ENCODE data around the gene ERAS. TPM values are rescaled to one million over a fixed set of nuclear protein-coding genes. Genes with fewer than 3 reads are reported as not detected.

Gene ERAS
- total RNA-seq, 2 experiments from 2014 or later: not detected

DNA sequence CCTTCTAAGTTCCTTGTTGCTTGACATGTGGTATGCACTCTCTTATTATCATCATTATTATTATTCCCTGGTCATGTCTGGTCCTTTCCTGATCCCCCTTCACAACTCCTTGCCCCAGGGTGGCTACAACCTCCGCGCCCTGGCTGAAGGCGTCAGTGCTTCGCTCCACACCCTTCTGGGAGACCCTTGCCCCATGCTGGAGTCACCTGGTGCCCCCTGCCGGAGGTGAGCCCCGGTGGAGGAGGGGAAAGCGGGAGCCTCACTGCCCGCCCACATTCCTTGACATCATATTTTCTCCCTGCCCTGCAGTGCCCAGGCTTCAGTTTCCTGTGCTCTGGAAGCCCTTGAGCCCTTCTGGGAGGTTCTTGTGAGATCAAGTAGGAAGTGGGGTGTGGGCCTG, 11.0 kb upstream of the ERAS start:
- TF ChIP-seq, protein P1, sequence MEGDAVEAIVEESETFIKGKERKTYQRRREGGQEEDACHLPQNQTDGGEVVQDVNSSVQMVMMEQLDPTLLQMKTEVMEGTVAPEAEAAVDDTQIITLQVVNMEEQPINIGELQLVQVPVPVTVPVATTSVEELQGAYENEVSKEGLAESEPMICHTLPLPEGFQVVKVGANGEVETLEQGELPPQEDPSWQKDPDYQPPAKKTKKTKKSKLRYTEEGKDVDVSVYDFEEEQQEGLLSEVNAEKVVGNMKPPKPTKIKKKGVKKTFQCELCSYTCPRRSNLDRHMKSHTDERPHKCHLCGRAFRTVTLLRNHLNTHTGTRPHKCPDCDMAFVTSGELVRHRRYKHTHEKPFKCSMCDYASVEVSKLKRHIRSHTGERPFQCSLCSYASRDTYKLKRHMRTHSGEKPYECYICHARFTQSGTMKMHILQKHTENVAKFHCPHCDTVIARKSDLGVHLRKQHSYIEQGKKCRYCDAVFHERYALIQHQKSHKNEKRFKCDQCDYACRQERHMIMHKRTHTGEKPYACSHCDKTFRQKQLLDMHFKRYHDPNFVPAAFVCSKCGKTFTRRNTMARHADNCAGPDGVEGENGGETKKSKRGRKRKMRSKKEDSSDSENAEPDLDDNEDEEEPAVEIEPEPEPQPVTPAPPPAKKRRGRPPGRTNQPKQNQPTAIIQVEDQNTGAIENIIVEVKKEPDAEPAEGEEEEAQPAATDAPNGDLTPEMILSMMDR (IDR thresholded peaks at IDR 0.05): no peak
- POLR2A ChIA-PET: no interaction called here
- peaks cover 16% of the 10 kb centered on the region for H3K36me3 ChIP-seq (ENCODE audit: insufficient read depth, low read length)
- DNase-seq: no peak
- no peak overlapping the region for H3K4me3 Mint-ChIP-seq
- H3K27ac ChIP-seq (ENCODE audit: low read depth in 1 of 2, low read length in 2 of 2): no peak overlapping the region
- intact Hi-C loops (cut with DNase I, micrococcal nuclease): no loop called here
- no peaks in the 10 kb centered on the region for H3K4me1 Mint-ChIP-seq (ENCODE audit: low read depth)
- no peak for ATAC-seq (ENCODE audit: poor library complexity)
- no peak overlapping the region for H3K27ac Mint-ChIP-seq
- no peaks in the 10 kb centered on the region for H3K9me3 ChIP-seq (ENCODE audit: control insufficient read depth in 1 of 2, insufficient read depth in 1 of 2, low read length in 2 of 2)
- CTCF ChIA-PET: no interaction called here
- H3K27me3 Mint-ChIP-seq: no peaks in the 10 kb centered on the region
- H3K36me3 Mint-ChIP-seq (ENCODE audit: low read depth): peaks cover 45% of the 10 kb centered on the region
- no peaks in the 10 kb centered on the region for H3K4me1 ChIP-seq (ENCODE audit: insufficient read depth, low read length)
- H3K4me3 ChIP-seq (ENCODE audit: low read length): no peak overlapping the region
- no peaks in the 10 kb centered on the region for H3K9me3 Mint-ChIP-seq
- no peaks in the 10 kb centered on the region for H3K27me3 ChIP-seq (ENCODE audit: control insufficient read depth in 1 of 2, insufficient read depth in 2 of 2, low read length in 2 of 2)

DNA sequence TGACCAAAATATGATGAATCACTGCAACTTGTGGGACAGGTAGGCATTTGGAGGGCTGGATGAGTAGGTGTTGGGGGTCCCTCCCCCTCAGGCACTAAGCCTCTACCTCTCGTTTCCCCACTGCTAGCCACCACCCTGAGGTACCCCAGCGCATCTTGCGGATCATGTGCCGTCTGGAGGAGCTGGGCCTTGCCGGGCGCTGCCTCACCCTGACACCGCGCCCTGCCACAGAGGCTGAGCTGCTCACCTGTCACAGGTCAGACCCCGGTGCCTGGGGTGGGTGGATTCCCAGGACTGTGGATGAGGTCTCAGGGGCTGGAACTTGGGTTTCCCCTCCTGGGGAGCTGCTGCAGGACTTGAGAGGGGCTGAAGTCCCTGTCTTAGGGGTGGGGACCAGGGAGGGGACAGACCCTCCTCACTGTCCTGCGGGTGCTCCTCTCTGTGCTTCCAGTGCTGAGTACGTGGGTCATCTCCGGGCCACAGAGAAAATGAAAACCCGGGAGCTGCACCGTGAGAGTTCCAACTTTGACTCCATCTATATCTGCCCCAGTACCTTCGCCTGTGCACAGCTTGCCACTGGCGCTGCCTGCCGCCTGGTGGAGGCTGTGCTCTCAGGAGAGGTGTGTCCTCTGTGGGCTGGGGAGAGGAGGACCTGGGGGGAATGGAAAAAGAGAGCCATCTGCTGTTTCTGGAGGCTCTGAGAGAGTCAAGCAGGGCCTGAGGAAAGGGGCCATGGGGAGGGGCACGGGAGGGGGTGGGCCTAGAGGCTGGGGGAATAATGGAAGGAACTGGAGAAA, 10.1 kb upstream of the ERAS start:
- POLR2A ChIA-PET: no interaction called here
- Mint-ChIP-seq H3K4me1 (ENCODE audit: low read depth) (no peaks in the 10 kb centered on the region), H3K36me3 (ENCODE audit: low read depth) (peaks cover 45% of the 10 kb centered on the region), H3K27me3 (no peaks in the 10 kb centered on the region), H3K4me3 (no peak overlapping the region), H3K9me3 (no peaks in the 10 kb centered on the region), H3K27ac (no peak overlapping the region)
- ATAC-seq (ENCODE audit: poor library complexity) (no peak), DNase-seq (no peak)
- TF ChIP-seq, protein P1 (IDR thresholded peaks at IDR 0.05): no peak
- no peak overlapping the region for H3K4me3 ChIP-seq (ENCODE audit: low read length)
- no peaks in the 10 kb centered on the region for H3K9me3 ChIP-seq (ENCODE audit: control insufficient read depth in 1 of 2, insufficient read depth in 1 of 2, low read length in 2 of 2)
- intact Hi-C loops (cut with DNase I, micrococcal nuclease): no loop called here
- H3K36me3 ChIP-seq (ENCODE audit: insufficient read depth, low read length): peaks cover 18% of the 10 kb centered on the region
- no peaks in the 10 kb centered on the region for H3K27me3 ChIP-seq (ENCODE audit: control insufficient read depth in 1 of 2, insufficient read depth in 2 of 2, low read length in 2 of 2)
- CTCF ChIA-PET: no interaction called here
- H3K4me1 ChIP-seq (ENCODE audit: insufficient read depth, low read length): no peaks in the 10 kb centered on the region
- no peak overlapping the region for H3K27ac ChIP-seq (ENCODE audit: low read depth in 1 of 2, low read length in 2 of 2)

DNA sequence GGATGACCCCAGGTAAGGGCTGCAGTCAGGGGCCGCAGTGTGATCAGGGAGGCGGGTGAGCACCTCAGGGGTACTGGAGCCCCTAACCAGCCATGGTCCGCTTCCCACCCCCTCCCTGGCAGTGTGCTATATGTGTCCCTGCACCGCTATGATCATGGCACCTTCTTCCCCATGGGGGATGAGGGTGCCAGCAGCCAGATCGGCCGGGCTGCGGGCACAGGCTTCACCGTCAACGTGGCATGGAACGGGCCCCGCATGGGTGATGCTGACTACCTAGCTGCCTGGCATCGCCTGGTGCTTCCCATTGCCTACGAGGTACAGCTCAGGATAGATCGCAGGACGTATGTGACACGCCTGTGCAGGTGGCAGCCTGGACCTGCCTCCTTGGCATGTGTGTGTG, 8.2 kb upstream of the ERAS start:
- Mint-ChIP-seq H3K4me1 (ENCODE audit: low read depth) (no peaks in the 10 kb centered on the region), H3K36me3 (ENCODE audit: low read depth) (peaks cover 38% of the 10 kb centered on the region), H3K27me3 (no peaks in the 10 kb centered on the region), H3K9me3 (no peaks in the 10 kb centered on the region), H3K4me3 (no peak overlapping the region), H3K27ac (no peak overlapping the region)
- TF ChIP-seq, protein P1 (IDR thresholded peaks at IDR 0.05): no peak
- ChIA-PET POLR2A (no interaction called here), CTCF (no interaction called here)
- Histone ChIP-seq H3K4me3 (ENCODE audit: low read length) (no peak overlapping the region), H3K27me3 (ENCODE audit: control insufficient read depth in 1 of 2, insufficient read depth in 2 of 2, low read length in 2 of 2) (no peaks in the 10 kb centered on the region), H3K27ac (ENCODE audit: low read depth in 1 of 2, low read length in 2 of 2) (no peak overlapping the region), H3K9me3 (ENCODE audit: control insufficient read depth in 1 of 2, insufficient read depth in 1 of 2, low read length in 2 of 2) (no peaks in the 10 kb centered on the region), H3K4me1 (ENCODE audit: insufficient read depth, low read length) (no peaks in the 10 kb centered on the region), H3K36me3 (ENCODE audit: insufficient read depth, low read length) (peaks cover 18% of the 10 kb centered on the region)
- intact Hi-C loops (cut with DNase I, micrococcal nuclease): no loop called here
- DNase-seq (no peak), ATAC-seq (ENCODE audit: poor library complexity) (no peak)

Measured in CD4-positive, alpha-beta T cell (primary cell).